Loucy (cell line): ENCODE measurements around the gene CLK2.

Experiments used
- EZH2phosphoT487 ChIP-seq: fragments of 200-600 bp; IDR thresholded peaks from 2 replicates; pipeline ENCODE4 v1.6.1; 2018; ENCODE audit warnings: antibody characterized with exemption, mild to moderate bottlenecking, moderate library complexity, borderline replicate concordance
- TF ChIP-seq, protein P1 (sequence below): fragments of 200-600 bp; sonication (generic); conservative IDR thresholded peaks from 2 replicates; pipeline ENCODE4 v1.5.1; 2014; ENCODE audit warnings: mild to moderate bottlenecking, antibody characterized with exemption, low read length

DNA sequence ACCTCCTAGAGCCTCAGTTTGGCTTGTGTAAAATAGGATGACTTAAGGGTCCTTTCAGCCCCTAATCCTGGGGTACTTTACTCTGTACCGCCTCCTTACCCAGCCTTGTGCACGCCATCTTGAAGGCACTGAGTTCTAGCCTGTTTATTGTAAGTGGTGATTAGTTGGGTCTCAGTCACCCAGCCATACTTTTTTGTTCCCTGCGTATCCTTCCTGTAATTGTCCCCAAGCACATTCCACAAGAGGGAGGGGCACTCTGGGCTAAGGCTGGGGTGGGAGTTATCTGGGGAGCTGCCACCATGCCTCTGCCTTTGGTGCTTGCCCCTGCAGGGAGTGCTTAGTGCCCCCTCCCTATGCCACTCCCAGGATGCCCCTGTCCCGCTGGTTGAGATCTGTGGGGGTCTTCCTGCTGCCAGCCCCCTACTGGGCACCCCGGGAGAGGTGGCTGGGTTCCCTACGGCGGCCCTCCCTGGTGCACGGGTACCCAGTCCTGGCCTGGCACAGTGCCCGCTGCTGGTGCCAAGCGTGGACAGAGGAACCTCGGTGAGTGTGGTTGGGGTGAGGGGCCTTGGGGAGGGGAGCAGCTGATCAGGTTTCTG is 36.2 kb upstream of the CLK2 start:
- TF ChIP-seq, protein P1, sequence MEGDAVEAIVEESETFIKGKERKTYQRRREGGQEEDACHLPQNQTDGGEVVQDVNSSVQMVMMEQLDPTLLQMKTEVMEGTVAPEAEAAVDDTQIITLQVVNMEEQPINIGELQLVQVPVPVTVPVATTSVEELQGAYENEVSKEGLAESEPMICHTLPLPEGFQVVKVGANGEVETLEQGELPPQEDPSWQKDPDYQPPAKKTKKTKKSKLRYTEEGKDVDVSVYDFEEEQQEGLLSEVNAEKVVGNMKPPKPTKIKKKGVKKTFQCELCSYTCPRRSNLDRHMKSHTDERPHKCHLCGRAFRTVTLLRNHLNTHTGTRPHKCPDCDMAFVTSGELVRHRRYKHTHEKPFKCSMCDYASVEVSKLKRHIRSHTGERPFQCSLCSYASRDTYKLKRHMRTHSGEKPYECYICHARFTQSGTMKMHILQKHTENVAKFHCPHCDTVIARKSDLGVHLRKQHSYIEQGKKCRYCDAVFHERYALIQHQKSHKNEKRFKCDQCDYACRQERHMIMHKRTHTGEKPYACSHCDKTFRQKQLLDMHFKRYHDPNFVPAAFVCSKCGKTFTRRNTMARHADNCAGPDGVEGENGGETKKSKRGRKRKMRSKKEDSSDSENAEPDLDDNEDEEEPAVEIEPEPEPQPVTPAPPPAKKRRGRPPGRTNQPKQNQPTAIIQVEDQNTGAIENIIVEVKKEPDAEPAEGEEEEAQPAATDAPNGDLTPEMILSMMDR: peak; percentile 18; the same call in 1 of the 2 replicates
- TF ChIP-seq EZH2phosphoT487: no peak
